Fibroblast of skin of right biceps (primary cell): ENCODE data around the gene TASOR.
A peak's percentile ranks its signal among the peaks of the same experiment; 100 is the strongest.
"Not testable (repeated sequence)": the region's sequence is repeated elsewhere in the genome, so short reads cannot be mapped to it uniquely, and the experiment has no call there.

ENCODE experiments used
- DNase-seq: peaks from one replicate; pipeline ENCODE4 v3.0.0-alpha.2; 2013

The TASOR gene, protein sequence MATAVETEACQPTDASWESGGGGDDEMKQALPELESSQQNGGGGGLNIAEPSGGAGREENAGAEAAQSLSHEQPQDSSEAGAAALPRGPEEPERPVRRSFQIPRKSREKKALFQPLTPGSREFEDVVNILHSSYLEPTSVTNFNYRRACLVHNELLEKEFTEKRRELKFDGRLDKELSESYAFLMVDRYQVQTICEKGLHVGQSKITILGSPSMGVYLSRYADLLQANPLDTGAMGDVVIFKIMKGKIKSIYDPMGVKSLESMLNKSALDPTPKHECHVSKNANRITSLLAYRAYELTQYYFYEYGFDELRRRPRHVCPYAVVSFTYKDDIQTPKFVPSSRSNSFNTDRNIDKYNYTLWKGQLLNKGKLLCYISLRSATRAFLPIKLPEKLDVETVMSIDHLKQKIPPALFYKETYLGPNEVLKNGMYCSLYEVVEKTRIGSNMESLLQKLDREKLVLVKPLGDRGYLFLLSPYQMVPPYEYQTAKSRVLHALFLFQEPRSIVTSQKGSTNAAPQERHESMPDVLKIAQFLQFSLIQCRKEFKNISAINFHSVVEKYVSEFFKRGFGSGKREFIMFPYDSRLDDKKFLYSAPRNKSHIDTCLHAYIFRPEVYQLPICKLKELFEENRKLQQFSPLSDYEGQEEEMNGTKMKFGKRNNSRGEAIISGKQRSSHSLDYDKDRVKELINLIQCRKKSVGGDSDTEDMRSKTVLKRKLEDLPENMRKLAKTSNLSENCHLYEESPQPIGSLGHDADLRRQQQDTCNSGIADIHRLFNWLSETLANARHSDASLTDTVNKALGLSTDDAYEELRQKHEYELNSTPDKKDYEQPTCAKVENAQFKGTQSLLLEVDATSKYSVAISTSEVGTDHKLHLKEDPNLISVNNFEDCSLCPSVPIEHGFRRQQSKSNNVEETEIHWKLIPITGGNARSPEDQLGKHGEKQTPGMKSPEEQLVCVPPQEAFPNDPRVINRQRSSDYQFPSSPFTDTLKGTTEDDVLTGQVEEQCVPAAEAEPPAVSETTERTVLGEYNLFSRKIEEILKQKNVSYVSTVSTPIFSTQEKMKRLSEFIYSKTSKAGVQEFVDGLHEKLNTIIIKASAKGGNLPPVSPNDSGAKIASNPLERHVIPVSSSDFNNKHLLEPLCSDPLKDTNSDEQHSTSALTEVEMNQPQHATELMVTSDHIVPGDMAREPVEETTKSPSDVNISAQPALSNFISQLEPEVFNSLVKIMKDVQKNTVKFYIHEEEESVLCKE (N-terminal part only)

DNA sequence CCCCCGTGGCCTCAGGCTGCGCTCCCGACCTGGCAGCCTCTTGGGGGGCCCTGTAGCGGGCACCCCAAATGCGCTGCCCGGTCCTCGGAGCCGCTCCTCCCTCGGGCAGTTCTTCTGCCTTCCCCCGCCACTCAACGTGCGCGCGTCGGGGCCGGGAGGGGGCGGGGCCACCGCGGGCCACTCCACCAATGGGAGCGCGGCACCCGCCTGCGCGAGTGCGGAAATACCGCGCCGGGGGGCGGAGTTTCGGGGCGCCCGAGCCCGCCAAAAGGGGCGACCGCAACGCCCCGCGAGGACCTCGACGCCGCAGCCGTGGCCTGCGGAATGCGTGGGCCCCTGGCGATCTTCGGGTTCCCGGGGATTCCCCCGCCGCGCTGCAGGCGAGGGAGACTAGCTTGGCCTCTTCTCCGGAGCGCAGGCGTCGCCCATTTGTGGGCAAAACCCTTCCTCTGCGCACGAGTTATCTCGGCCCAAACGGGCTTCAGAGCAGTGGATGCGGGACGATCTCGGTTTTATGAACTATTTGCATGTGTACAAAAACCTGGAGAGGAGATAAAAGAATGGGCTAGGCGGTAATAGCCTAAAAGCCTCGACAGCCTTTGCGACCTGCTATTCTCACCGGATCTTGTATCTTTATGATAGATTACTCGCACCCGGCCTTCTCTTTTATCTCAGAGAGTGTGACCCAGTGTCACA is at the start of gene TASOR:
TSS of gene TASOR (minus strand) at position 144 of the 696 bp plus-strand sequence. CDS start 259 bp downstream, outside the sequence.
- DNase-seq, result peak; percentile 87

DNA sequence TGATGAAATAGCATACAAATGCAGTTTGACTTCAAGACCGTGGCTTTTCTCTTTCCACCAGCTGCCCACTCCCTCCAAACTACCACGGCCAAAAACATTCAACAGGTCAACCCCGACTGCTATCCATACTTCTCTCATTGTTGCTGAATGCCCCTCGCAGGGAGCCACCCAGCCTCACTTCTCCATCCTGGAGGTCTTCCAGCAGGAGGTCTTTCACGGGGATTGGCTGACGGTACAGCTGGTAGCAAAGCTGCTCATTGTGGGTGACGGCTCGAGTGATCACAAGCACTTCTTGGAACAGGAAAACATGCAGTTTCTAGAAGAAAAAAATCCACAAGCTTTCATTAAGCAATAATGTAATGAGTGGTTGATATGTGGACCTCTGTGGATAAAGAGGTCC is 49.0 kb upstream of the TASOR start:
- no peak for DNase-seq

DNA sequence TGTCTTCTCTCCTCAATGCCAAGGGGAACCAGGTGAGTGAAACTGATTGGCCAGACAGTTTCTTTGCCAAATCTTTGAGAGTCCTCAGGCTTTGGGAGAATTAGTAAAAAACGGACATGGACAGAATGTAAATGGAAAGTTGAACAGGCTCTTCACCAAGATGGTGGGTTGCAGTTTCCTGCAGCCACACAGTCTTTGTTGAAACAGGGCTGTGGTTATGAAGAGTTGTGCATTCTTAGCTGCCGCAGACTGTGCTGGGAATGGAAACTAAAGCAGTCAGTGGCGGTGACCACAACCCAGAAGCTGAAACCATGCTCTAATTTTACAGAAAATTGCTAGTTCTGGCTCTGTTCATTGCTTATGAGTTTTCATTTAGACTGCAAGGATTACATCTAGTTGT is 42.1 kb upstream of the TASOR start:
- no peak for DNase-seq

DNA sequence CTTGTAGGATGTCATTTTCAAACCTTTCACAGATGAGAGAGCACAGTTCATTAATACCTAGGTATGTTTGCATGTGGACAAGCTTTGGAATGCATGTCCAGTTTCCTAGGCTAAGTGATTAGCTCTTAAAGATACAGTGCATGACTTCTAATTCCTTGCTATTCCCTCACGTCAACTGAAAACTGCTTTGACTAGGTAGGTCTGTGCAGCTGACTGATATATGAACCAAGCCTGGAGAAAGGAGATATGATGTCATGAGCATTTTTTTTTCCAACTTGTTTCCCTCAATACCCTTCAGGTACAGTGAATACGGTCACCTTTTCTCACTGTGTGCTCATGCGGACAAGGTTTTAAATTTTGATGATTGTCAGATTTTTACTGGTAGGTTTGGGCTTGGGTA is 41.6 kb upstream of the TASOR start:
- no peak for DNase-seq

DNA sequence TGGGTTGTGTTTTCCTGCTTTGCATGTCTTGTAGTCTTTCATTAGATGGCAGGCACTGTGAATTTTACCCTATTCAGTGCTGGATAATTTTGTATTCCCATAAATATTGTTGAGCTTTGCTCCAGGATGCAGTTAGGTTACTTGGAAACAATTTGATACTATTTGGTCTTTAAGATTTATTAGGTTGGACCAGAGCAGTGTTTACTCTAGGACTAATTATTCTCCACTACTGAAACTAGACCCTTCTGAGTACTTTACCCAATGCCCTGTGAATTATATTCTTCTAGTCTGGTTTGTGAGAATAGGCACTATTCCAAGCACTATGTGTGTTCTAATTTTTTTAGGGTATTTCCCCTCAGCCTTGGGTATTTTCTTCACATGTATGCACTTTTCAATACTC is 37.8 kb upstream of the TASOR start:
- DNase-seq, result no peak

DNA sequence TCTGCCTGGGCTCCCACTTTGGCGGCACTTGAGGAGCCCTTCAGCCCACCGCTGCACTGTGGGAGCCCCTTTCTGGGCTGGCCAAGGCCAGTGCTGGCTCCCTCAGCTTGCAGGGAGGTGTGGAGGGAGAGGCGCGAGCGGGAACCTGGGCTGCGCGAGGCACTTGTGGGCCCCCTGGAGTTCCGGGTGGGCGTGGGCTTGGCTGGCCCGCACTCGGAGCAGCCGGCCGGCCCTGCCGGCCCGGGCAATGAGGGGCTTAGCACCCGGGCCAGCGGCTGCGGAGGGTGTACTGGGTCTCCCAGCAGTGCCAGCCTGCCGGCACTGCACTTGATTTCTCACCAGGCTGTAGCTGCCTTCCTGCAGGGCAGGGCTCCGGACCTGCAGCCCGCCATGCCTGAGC is 35.7 kb upstream of the TASOR start:
- DNase-seq, result not testable (repeated sequence)

DNA sequence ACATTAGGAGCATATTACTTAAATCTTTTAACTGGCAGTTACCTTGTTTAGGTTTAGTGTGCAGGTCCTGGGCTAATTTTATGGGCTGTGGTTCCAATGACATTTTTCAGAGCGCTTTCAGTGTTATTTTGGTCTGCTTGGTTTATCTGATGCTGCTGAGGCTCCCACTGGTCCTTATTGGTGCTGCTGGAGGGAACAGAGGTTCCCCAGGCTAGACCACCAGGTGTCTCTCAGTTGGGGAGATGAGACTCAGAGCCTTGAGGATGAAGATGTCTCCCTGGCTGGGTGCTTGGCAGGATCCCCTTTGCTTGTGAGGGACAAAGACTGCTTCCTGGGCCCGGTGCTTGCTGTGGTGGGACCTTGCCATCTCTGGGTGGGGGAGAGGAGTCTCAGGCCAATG is 28.3 kb upstream of the TASOR start:
- DNase-seq, result no peak

DNA sequence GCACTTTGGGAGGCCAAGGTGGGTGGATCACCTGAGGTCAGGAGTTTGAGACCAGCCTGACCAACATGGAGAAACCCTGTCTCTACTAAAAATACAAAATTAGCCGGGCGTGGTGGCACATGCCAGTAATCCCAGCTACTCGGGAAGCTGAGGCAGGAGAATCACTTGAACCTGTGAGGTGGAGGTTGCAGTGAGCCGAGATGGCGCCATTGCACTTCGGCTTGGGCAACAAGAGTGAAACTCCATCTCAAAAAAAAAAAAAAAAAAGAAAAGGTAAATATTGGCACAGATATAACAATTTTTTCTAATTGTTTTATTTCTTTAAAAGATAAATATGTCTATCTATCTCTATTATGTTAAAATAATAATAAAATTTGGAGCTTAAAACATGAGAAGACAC is 24.3 kb upstream of the TASOR start:
- DNase-seq, result not testable (repeated sequence)

DNA sequence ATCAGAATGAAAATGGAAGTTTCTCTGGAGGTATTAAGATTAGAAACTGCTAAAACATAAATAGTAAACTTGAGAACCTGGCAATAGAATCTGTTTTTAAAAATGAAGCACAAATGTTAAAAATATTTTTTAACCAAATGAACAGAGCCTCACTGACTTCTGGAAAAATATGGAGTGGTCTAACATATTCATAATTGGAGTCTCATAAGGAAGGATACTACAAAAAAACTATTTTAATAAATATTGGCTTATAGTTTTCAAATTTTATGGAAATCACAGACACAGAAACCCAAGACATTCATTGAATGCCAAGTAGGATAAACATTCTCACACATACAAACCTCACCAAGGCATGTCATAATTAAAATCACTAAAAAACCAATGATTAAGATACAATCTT is 23.6 kb upstream of the TASOR start:
- DNase-seq, result no peak

DNA sequence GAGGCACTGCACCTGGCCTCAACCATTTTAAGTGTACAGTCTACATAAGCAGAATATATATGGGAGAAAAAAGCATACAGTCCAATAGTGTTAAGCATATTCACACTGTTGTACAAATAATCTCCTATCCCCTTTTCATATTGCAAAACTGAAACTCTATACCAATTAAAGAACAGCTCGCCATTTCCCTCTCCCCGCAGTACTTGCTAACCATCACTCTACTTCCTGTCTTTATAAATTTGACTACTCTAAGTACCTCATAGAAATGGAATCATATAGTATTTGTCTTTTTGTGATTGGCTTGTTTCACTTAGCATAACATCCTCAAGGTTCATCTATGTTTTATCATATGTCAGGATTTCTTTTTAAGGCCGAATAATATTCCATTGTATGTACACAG is 21.6 kb upstream of the TASOR start:
- no peak for DNase-seq

DNA sequence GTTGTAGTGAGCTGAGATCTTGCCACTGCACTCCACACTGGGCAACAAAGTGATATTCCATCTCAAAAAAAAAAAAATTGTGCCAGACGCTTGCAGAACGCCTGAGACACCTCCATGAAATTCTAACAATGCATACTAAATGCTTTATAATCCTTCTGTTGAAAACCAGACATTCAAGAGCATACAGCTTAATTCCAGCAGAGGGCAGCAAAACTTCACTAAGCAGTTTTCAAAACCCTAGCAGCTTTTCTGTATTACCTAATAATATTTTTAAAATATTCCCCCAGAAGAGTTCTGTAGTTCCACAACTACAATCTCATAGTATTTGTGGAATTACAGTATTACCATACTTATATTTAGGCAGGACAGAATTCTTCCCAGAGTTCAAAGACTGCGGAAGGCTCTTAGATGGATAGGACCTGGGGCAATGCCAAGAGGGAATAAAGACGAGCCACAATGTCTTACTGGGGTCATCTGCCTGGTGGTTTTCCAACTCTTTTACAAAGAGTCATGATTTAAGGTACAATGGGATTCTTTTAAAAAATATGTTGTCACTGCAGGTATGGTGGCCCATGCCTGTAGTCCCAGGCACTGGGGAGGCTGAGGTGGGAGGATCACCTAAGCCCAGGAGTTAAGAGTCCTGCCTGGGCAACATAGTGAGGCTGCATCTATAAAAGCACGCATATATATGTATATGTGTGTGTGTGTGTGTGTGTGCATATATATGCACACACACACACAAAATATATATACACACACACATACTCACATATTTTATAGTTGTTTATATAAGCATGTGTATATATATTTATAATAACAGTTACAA is 19.6 kb upstream of the TASOR start:
- peak; percentile 65 for DNase-seq

DNA sequence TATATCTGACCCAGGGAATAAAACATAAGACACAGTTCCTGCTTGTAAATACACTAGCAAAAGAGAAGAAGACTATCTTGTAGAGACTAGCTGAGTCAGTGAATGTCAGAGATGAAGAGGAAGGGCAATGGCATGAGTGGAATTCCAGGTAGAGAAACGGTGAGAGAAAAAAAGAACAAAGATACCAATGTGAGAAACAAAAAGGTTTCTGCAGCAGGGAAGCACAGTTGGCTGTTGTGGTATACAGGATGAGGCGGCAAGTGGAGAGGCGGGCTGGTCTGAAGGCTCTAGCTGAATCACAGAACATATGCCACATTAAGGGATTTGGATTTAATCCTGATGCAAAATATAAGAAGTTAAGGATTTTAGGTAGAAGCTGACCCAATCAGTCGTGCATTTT is 17.1 kb upstream of the TASOR start:
- no peak for DNase-seq

DNA sequence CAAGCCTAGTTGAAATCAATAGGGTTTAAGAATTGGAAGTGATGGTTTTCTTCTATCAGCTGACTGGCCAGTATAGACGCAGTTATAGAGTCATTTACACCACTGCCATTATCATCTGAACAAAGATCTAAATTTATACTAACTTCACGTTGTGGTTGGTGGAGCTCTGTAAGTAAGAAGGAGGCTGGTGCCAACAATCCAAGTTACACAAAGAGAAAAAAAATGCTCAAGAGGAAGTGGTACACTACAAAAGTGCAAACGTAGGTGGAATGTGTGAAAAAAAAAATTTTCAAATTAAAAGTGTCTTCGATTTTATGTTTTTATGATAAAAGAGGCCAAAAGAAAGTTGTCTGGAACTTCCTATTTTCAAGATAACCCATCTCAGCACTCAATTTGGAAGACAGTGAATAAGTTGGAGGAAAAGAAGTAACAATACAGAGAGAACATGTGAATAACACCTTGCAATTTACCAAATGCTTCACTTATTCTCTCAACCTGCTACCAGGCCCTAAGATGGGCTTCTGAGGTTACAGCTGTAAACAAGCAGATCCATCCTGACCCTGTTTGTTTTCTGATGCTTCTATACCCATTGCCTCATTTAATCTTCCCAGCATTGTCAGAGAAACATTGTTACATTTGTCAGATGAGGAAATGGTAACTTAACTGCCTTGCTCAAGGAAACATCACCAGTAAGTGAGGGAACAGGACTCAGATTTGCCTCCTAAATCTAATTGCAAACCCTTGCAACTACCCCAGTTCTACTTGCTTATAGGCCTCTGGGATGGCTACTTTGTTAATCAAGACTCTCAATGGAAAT is 12.0 kb upstream of the TASOR start:
- no peak for DNase-seq

DNA sequence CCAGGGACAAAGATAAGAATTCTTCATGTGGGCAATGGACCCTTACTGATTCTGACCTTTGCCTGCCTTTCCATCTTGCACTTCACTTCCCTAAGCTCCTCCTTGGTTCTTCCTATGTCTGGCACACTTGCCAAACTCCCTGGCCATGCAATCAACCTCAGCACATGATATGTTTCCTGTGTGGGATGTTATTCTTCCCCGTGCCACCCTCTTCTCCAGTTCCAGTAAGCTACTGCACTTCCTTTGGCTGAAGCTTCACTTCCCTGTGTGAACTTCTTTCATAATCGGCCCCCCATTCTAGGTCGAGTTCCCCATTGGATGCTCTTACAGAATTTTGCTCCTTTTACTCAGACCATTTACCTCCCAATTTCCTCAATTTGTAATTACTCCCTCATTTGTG is 10.7 kb upstream of the TASOR start:
- no peak for DNase-seq

DNA sequence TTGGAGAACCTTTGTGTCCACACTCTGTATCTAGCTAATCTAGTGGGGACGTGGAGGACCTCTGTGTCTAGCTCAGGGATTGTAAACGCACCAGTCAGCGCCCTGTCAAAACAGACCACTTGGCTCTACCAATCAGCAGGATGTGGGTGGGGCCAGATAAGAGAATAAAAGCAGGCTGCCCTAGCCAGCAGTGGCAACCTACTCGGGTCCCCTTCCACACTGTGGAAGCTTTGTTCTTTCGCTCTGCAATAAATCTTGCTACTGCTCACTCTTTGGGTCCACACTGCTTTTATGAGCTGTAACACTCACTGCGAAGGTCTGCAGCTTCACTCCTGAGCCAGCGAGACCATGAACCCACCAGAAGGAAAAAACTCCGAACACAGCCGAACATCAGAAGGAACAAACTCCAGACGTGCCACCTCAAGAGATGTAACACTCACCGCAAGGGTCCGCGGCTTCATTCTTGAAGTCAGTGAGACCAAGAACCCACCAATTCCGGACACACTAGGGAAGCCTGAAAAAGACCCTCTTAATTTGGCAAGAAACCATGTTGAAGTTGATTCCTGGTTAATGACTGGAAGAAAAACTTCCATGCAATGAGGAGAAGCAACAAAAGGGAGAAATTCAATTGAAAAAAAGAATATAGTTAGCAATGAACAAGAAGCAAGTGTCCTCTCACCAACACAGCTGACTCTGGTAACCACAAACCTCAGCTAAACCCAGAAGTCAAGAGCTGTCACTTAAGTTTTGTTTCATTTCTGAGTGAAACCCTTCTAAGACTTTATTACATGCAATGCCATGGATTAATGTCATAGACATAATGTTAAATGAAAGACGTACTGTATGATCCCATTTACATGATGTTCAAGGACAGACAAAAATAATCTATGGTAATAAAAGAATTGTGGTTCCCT is 9.7 kb upstream of the TASOR start:
- DNase-seq, result not testable (repeated sequence)

DNA sequence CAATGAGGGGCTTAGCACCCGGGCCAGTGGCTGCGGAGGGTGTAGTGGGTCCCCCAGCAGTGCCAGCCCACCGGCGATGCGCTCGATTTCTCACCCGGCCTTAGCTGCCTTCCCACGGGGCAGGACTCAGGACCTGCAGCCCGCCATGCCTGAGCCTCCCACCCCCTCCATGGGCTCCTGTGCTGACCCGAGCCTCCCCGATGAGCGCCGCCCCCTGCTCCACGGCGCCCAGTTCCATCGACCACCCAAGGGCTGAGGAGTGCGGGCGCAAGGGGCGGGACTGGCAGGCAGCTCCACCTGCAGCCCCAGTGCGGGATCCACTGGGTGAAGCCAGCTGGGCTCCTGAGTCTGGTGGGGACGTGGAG is 8.9 kb upstream of the TASOR start:
- DNase-seq, result not testable (repeated sequence)

DNA sequence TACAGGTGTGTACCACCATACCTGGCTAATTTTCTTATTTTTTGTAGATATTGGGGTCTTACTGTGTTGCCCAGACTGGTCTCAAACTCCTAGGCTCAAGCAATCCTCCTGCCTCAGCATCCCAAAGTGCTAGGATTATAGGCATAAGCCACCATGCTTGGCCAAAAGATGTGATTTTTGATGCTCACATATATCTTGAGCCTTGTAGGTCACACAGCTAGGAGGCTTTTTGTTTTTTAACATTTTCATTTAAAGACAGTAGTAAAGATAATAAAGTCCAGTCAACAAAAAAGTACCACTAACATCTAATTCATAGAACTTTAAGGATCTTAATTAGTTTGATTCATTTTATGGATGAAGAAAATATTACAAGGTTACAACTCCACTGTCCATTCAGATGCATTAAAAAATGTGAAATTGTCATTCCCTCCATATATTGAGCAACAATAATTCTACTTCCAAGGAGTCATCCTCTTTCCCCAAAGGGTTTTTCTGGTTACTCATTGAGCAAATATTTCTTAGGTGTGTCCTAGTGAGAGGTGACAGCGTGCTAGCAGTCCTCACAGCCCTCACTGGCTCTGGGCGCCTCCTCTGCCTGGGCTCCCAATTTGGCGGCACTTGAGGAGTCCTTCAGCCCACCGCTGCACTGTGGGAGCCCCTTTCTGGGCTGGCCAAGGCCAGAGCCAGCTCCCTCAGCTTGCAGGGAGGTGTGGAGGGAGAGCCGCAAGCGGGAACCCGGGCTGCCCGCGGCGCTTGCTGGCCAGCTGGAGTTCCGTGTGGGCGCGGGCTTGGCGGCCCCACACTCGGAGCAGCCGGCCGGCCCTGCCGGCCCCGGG is 8.3 kb upstream of the TASOR start:
- peak; percentile 27 for DNase-seq

DNA sequence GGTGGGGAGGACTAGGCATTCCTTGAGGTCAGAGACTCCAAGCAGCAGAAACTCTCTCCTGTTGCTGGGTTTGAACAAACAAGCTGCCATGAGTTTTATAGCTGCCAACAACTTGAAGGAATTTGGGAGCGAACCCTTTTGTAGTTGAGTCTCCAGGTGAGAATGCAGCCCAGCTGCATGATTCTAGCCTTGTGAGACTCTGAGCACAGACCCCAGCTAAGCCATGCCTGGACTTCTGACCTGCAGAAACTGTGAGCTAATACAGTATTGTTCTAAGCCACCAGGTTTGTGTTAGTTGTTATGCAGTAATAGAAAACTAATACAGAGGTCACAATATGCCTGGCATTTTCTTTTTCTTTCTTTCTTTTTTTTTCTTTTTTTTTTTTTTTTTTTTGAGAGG is 6.2 kb upstream of the TASOR start:
- DNase-seq, result no peak

DNA sequence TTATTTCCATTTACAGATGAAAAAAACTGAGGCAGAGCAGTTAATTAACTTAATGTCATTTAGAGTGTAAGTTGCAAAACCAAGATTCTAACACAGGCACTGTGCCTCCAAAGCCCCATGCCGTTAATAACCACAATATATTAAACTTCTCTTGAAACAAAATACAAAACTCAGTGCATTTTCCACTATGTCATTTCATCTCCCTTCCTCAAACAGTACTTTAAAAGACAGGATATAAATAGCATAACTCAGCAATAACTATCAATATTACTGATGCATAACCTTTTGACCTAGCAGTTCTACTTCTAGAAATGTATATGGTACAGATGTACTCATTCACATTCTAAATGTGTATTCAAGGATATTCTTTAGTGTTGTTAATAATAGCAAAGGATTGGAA is 5.1 kb upstream of the TASOR start:
- DNase-seq, result no peak
